H9 (cell line): Measurements from ENCODE around the gene LYST. TPM values are rescaled to one million over a fixed set of nuclear protein-coding genes. Genes with fewer than 3 reads are reported as not detected.
A peak's percentile ranks its signal among the peaks of the same experiment; 100 is the strongest.

ENCODE experiments used
- DNase-seq: peaks from one replicate; pipeline ENCODE4 v3.0.0-alpha.2; 2017
- H2AFZ ChIP-seq: one replicate; pipeline ENCODE4 v1.6.1; 2013; ENCODE audit warnings: mild to moderate bottlenecking, low read length, control low read depth, moderate library complexity
- H2AK5ac ChIP-seq: 2 replicates; pipeline ENCODE4 v1.6.1; 2013; ENCODE audit warnings: low read length, control low read depth, mixed read lengths; ENCODE audit not compliant: insufficient read length
- H2BK120ac ChIP-seq: one replicate; pipeline ENCODE4 v1.6.1; 2013; ENCODE audit warnings: low read depth, mild to moderate bottlenecking, low read length, control low read depth, inconsistent platforms; ENCODE audit not compliant: poor library complexity, severe bottlenecking
- H2BK12ac ChIP-seq: 2 replicates; pipeline ENCODE4 v1.6.1; 2013; ENCODE audit warnings: low read length, control low read depth, mixed read lengths, low read depth; ENCODE audit not compliant: insufficient read length
- H2BK15ac ChIP-seq: 2 replicates; pipeline ENCODE4 v1.6.1; 2013; ENCODE audit warnings: low read depth, low read length, control low read depth
- H2BK20ac ChIP-seq: one replicate; pipeline ENCODE4 v1.6.1; 2013; ENCODE audit warnings: low read depth, mild to moderate bottlenecking, low read length, control low read depth, inconsistent platforms; ENCODE audit not compliant: poor library complexity, severe bottlenecking
- H2BK5ac ChIP-seq: 2 replicates; pipeline ENCODE4 v1.6.1; 2013; ENCODE audit warnings: low read length, control low read depth, mixed read lengths; ENCODE audit not compliant: insufficient read length
- H3K14ac ChIP-seq: 2 replicates; pipeline ENCODE4 v1.6.1; 2013; ENCODE audit warnings: low read length, control low read depth; ENCODE audit not compliant: insufficient read depth
- H3K18ac ChIP-seq: 2 replicates; pipeline ENCODE4 v1.6.1; 2013; ENCODE audit warnings: low read depth, mild to moderate bottlenecking, mixed read lengths, low read length, control low read depth; ENCODE audit not compliant: insufficient read length
- H3K23ac ChIP-seq: 2 replicates; pipeline ENCODE4 v1.6.1; 2013; ENCODE audit warnings: low read length, control low read depth, mixed read lengths, low read depth; ENCODE audit not compliant: insufficient read length
- H3K23me2 ChIP-seq: 2 replicates; pipeline ENCODE4 v1.6.1; 2013; ENCODE audit warnings: low read depth, mild to moderate bottlenecking, mixed read lengths, low read length, control low read depth; ENCODE audit not compliant: insufficient read length, poor library complexity, severe bottlenecking
- H3K27ac ChIP-seq: 2 replicates; pipeline ENCODE4 v1.5.1; 2013; ENCODE audit warnings: low read length, control low read depth, mixed read lengths, low read depth; ENCODE audit not compliant: insufficient read length
- H3K27me3 ChIP-seq: 2 replicates; pipeline ENCODE4 v1.6.1; 2013; ENCODE audit warnings: low read length, control low read depth, inconsistent platforms; ENCODE audit not compliant: insufficient read depth
- H3K4ac ChIP-seq: 2 replicates; pipeline ENCODE4 v1.6.1; 2013; ENCODE audit warnings: low read depth, mild to moderate bottlenecking, control low read depth, inconsistent platforms, low read length, moderate library complexity
- H3K4me1 ChIP-seq: 2 replicates; pipeline ENCODE4 v1.6.1; 2013; ENCODE audit warnings: low read length, control low read depth, inconsistent platforms; ENCODE audit not compliant: insufficient read depth
- H3K4me2 ChIP-seq: 2 replicates; pipeline ENCODE4 v1.6.1; 2013; ENCODE audit warnings: low read length, control low read depth, mixed read lengths; ENCODE audit not compliant: insufficient read length, insufficient read depth
- H3K56ac ChIP-seq: 2 replicates; pipeline ENCODE4 v1.6.1; 2013; ENCODE audit warnings: low read depth, mild to moderate bottlenecking, mixed read lengths, low read length, control low read depth; ENCODE audit not compliant: insufficient read length
- H3K79me1 ChIP-seq: 2 replicates; pipeline ENCODE4 v1.6.1; 2013; ENCODE audit warnings: low read depth, mild to moderate bottlenecking, moderate library complexity, low read length, control low read depth, inconsistent platforms; ENCODE audit not compliant: insufficient read depth, poor library complexity, severe bottlenecking
- H3K79me2 ChIP-seq: 2 replicates; pipeline ENCODE4 v1.6.1; 2013; ENCODE audit warnings: low read length, control low read depth, inconsistent platforms; ENCODE audit not compliant: insufficient read depth
- H3K9ac ChIP-seq: 2 replicates; pipeline ENCODE4 v1.6.1; 2013; ENCODE audit warnings: low read length, control low read depth, mixed read lengths; ENCODE audit not compliant: insufficient read length; ENCODE audit errors: extremely low read depth
- H3K9me3 ChIP-seq: one replicate; pipeline ENCODE4 v1.6.1; 2013; ENCODE audit warnings: low read depth, low read length, inconsistent platforms; ENCODE audit not compliant: control insufficient read depth
- H3T11ph ChIP-seq: one replicate; pipeline ENCODE4 v1.6.1; 2013; ENCODE audit warnings: mild to moderate bottlenecking, low read length, control low read depth, inconsistent platforms
- H4K20me1 ChIP-seq: one replicate; pipeline ENCODE4 v1.6.1; 2013; ENCODE audit not compliant: control insufficient read depth, insufficient read length, insufficient read depth
- H4K5ac ChIP-seq: 2 replicates; pipeline ENCODE4 v1.6.1; 2013; ENCODE audit warnings: low read depth, mild to moderate bottlenecking, mixed read lengths, low read length, control low read depth; ENCODE audit not compliant: insufficient read length
- H4K8ac ChIP-seq: replicated peaks from 2 replicates; pipeline ENCODE4 v1.6.1; 2013; ENCODE audit warnings: low read length, control low read depth, mixed read lengths, low read depth; ENCODE audit not compliant: insufficient read length
- H4K91ac ChIP-seq: 2 replicates; pipeline ENCODE4 v1.6.1; 2013; ENCODE audit warnings: low read depth, mild to moderate bottlenecking, moderate library complexity, mixed read lengths, low read length, control low read depth; ENCODE audit not compliant: insufficient read length
- H3K27ac Mint-ChIP-seq, 3 experiments: 2 replicates in 2 of 3; 3 replicates in 1 of 3; pipeline ENCODE4 v1.8.0; 2020 to 2021; ENCODE audit warnings: mixed read lengths in 3 of 3, mild to moderate bottlenecking in 1 of 3, moderate library complexity in 1 of 3
- H3K27me3 Mint-ChIP-seq: 2 replicates; pipeline ENCODE4 v1.8.0; 2021; ENCODE audit warnings: low read depth, mild to moderate bottlenecking, moderate library complexity, mixed read lengths
- H3K36me3 Mint-ChIP-seq, 3 experiments: 2 replicates in 2 of 3; 3 replicates in 1 of 3; pipeline ENCODE4 v1.8.0; 2020 to 2021; ENCODE audit warnings: low read depth in 3 of 3, mixed read lengths in 3 of 3; ENCODE audit not compliant: insufficient read depth in 1 of 3
- H3K4me1 Mint-ChIP-seq, 2 experiments: 2 replicates each; pipeline ENCODE4 v1.8.0; 2020; ENCODE audit warnings: mixed read lengths in 2 of 2
- H3K4me3 Mint-ChIP-seq, 2 experiments: 2 replicates in 1 of 2; 3 replicates in 1 of 2; pipeline ENCODE4 v1.8.0; 2020 to 2021; ENCODE audit warnings: mild to moderate bottlenecking in 2 of 2, mixed read lengths in 2 of 2, moderate library complexity in 1 of 2
- H3K9me3 Mint-ChIP-seq, 2 experiments: 2 replicates in 1 of 2; 3 replicates in 1 of 2; pipeline ENCODE4 v1.8.0; 2020; ENCODE audit warnings: mild to moderate bottlenecking in 2 of 2, mixed read lengths in 2 of 2, moderate library complexity in 1 of 2
- CTCF ChIP-seq: fragments of 200-600 bp; sonication (generic); conservative IDR thresholded peaks from 3 replicates; pipeline ENCODE4 v1.8.0; 2021; ENCODE audit warnings: antibody characterized with exemption, mild to moderate bottlenecking
- WGBS: extraction: QIAGEN DNeasy Blood & Tissue Kit; methylation state at CpG from one replicate; pipeline ENCODE4 v1.1.7; 2013; ENCODE audit warnings: missing lambda C conversion rate, low lambda C conversion rate, mixed read lengths; ENCODE audit not compliant: insufficient read length; ENCODE audit errors: extremely low coverage; 5-methylcytosine and 5-hydroxymethylcytosine counted together
- total RNA-seq: library from RNA; stranded (reverse); gene quantifications from 2 replicates; pipeline ENCODE4 v1.2.1, GENCODE V29; 2021

Gene LYST
- total RNA-seq, 1 experiment from 2014 or later: 0.13 TPM

GRCh38 chr1:235670157-235670776 lies 196.4 kb downstream of the LYST start:
- no peak overlapping the region for H4K91ac ChIP-seq
- Mint-ChIP-seq H3K4me3 (peak overlapping the region in 1 of 2 experiments; percentile 49; a peak in 2 of 5 replicates), H3K27ac (no peak overlapping the region), H3K27me3 (peaks cover 2% of the 10 kb centered on the region; the same call in 1 of the 2 replicates), H3K36me3 (peaks cover 15 to 58% (median 42%) of the 10 kb centered on the region in 3 experiments), H3K9me3 (peaks cover 43 to 48% of the 10 kb centered on the region in 2 experiments), H3K4me1 (peaks cover 17 to 23% of the 10 kb centered on the region in 2 experiments)
- no peak overlapping the region for H2BK20ac ChIP-seq
- H3K14ac ChIP-seq: no peak overlapping the region
- peak overlapping the region; percentile 17 for H3K27ac ChIP-seq
- H3K18ac ChIP-seq: no peak overlapping the region
- H3K4ac ChIP-seq: no peak overlapping the region
- H4K5ac ChIP-seq: no peak overlapping the region
- H3K79me2 ChIP-seq: 0 out of 2 replicates have a peak, but pooled peaks cover 2% of the 10 kb centered on the region
- H2BK120ac ChIP-seq: no peak overlapping the region
- no peak overlapping the region for H2BK5ac ChIP-seq
- H3K27me3 ChIP-seq: no peaks in the 10 kb centered on the region
- no peaks in the 10 kb centered on the region for H4K20me1 ChIP-seq
- no peak overlapping the region for H4K8ac ChIP-seq
- no peak overlapping the region for H2AFZ ChIP-seq
- no peak overlapping the region for H3K56ac ChIP-seq
- H3K23me2 ChIP-seq: no peaks in the 10 kb centered on the region
- H3K9ac ChIP-seq: peak overlapping the region; percentile 59
- WGBS: no CpG with 5 or more reads among the region's 8 CpGs
- TF ChIP-seq CTCF: no peak
- H3T11ph ChIP-seq: no peak overlapping the region
- no peaks in the 10 kb centered on the region for H3K79me1 ChIP-seq
- H3K9me3 ChIP-seq: peaks cover 13% of the 10 kb centered on the region
- H3K23ac ChIP-seq: no peak overlapping the region
- H3K4me1 ChIP-seq: peaks cover 7% of the 10 kb centered on the region; the same call in 1 of the 2 replicates
- no peak overlapping the region for H2BK12ac ChIP-seq
- no peak overlapping the region for H2AK5ac ChIP-seq
- no peak overlapping the region for H2BK15ac ChIP-seq
- DNase-seq: peak; percentile 49
- peak overlapping the region; percentile 34 for H3K4me2 ChIP-seq
